Lung (tissue), 12 donors: ENCODE results near the gene MYH4. TPM values are rescaled to one million over a fixed set of nuclear protein-coding genes. Genes with fewer than 3 reads are reported as not detected.

Source experiments
- ATAC-seq: fragments of 200-7000 bp; cut with Tn5 transposase; one replicate; pipeline ENCODE4 v1.9.1; 2020; ENCODE audit warnings: moderate number of reproducible peaks; ENCODE audit not compliant: insufficient read depth, low FRiP score
- DNase-seq, 3 donors: peaks; one replicate each; pipeline ENCODE4 v3.0.0-alpha.2; 2013 to 2017
- H3K27ac ChIP-seq, 2 donors: one replicate each; pipeline ENCODE4 v1.5.1; 2013; ENCODE audit warnings: mild to moderate bottlenecking in 2 of 2, moderate library complexity in 2 of 2, control low read depth in 1 of 2, inconsistent platforms in 1 of 2, low read depth in 1 of 2, low read length in 1 of 2
- H3K27me3 ChIP-seq, 3 donors: one replicate each; pipeline ENCODE4 v1.5.1; 2013; ENCODE audit warnings: low read length in 2 of 3; ENCODE audit not compliant: control insufficient read depth in 3 of 3, insufficient read depth in 3 of 3
- H3K36me3 ChIP-seq, 4 donors: one replicate each; pipeline ENCODE4 v1.5.1; 2013; ENCODE audit warnings: low read length in 4 of 4, mild to moderate bottlenecking in 1 of 4, moderate library complexity in 1 of 4; ENCODE audit not compliant: control insufficient read depth in 4 of 4, insufficient read depth in 4 of 4
- H3K4me1 ChIP-seq, 5 donors: one replicate each; pipeline ENCODE4 v1.5.1; 2013; ENCODE audit warnings: low read length in 5 of 5, mild to moderate bottlenecking in 2 of 5, moderate library complexity in 1 of 5; ENCODE audit not compliant: control insufficient read depth in 5 of 5, insufficient read depth in 5 of 5
- H3K4me3 ChIP-seq: one replicate; pipeline ENCODE4 v1.5.1; 2013; ENCODE audit warnings: mild to moderate bottlenecking, control low read depth, moderate library complexity
- H3K9ac ChIP-seq, 2 donors: one replicate each; pipeline ENCODE4 v1.5.1; 2013; ENCODE audit warnings: low read length in 2 of 2, control low read depth in 1 of 2; ENCODE audit not compliant: insufficient read depth in 1 of 2
- H3K9me3 ChIP-seq, 4 donors: one replicate each; pipeline ENCODE4 v1.5.1; 2013; ENCODE audit warnings: low read length in 3 of 4, mild to moderate bottlenecking in 1 of 4, moderate library complexity in 1 of 4; ENCODE audit not compliant: control insufficient read depth in 4 of 4, insufficient read depth in 3 of 4
- CTCF ChIP-seq: IDR thresholded peaks from 2 replicates; pipeline ENCODE4 v1.5.1; 2012; ENCODE audit warnings: mild to moderate bottlenecking; ENCODE audit errors: control extremely low read depth, extremely low read depth
- WGBS, 2 donors: extraction: QIAGEN DNeasy Blood & Tissue Kit; methylation state at CpG; one replicate each; pipeline ENCODE4 v1.1.7; 2013; 5-methylcytosine and 5-hydroxymethylcytosine counted together
- polyA plus RNA-seq, 2 donors: library from polyadenylated mRNA; stranded (reverse); fragments of 200-250 nt; gene quantifications; one replicate each; pipeline ENCODE4 v1.2.1, GENCODE V29; 2013
- total RNA-seq, 2 donors: library from RNA; depleted of rRNA in 1 of 2; stranded (reverse); fragments of >200 nt in 1 of 2; gene quantifications; one replicate each; pipeline ENCODE4 v1.2.1, GENCODE V29; 2014 to 2021
- donor health status: control.
- donor health status: control.
- donor health status: Bipolar disorder and iron deficiency.
- donor health status: healthy.
- donor health status: DM: yes; HTN: yes; CAD: no.

MYH4 gene
- total and polyA plus RNA-seq, 4 donors = not detected

GRCh38 chr17:10439816-10440215 lies 29.5 kb downstream of the MYH4 start:
- ATAC-seq (no peak), DNase-seq (no peak)
- TF ChIP-seq CTCF = no peak
- Histone ChIP-seq H3K9ac (no peak overlapping the region), H3K4me1 (no peaks in the 10 kb centered on the region), H3K27me3 (no peaks in the 10 kb centered on the region), H3K36me3 (no peaks in the 10 kb centered on the region), H3K4me3 (no peak overlapping the region), H3K9me3 (peaks cover 0 to 4% (median 0%) of the 10 kb centered on the region in 4 donors), H3K27ac (no peak overlapping the region)
- WGBS, 2 donors = 60 to 65% methylated on average over 1 of the region's 1 CpG

GRCh38 chr17:10435096-10435495 lies 34.3 kb downstream of the MYH4 start:
- no peak for TF ChIP-seq CTCF
- no peak for ATAC-seq
- H3K36me3 ChIP-seq = no peaks in the 10 kb centered on the region
- peaks cover 0 to 4% (median 0%) of the 10 kb centered on the region in 4 donors for H3K9me3 ChIP-seq
- H3K4me3 ChIP-seq = no peak overlapping the region
- DNase-seq = no peak
- no peaks in the 10 kb centered on the region for H3K27me3 ChIP-seq
- no peak overlapping the region for H3K27ac ChIP-seq
- H3K4me1 ChIP-seq = no peaks in the 10 kb centered on the region
- H3K9ac ChIP-seq = no peak overlapping the region
- WGBS, 2 donors = 73 to 77% methylated on average over 3 of the region's 3 CpGs

- Histone ChIP-seq H3K27me3 (no peaks in the 10 kb centered on the region), H3K27ac (no peak overlapping the region), H3K9ac (no peak overlapping the region), H3K4me3 (no peak overlapping the region), H3K4me1 (no peaks in the 10 kb centered on the region), H3K36me3 (no peaks in the 10 kb centered on the region), H3K9me3 (no peaks in the 10 kb centered on the region)
- no peak for DNase-seq
- WGBS, 2 donors = 80 to 81% methylated on average over 2 of the region's 2 CpGs
- no peak for TF ChIP-seq CTCF
- ATAC-seq = no peak
Measured at GRCh38 chr17:10429421-10430045, 39.8 kb downstream of the MYH4 start.

- DNase-seq = no peak
- WGBS, 2 donors = 82 to 93% methylated on average over 2 of the region's 2 CpGs
- TF ChIP-seq CTCF = no peak
- ATAC-seq = no peak
- no peaks in the 10 kb centered on the region for H3K36me3 ChIP-seq
- H3K9ac ChIP-seq = no peak overlapping the region
- no peaks in the 10 kb centered on the region for H3K9me3 ChIP-seq
- no peaks in the 10 kb centered on the region for H3K27me3 ChIP-seq
- H3K4me3 ChIP-seq = no peak overlapping the region
- H3K4me1 ChIP-seq = no peaks in the 10 kb centered on the region
- H3K27ac ChIP-seq = no peak overlapping the region
Measured at GRCh38 chr17:10428781-10429180, 40.6 kb downstream of the MYH4 start.
